HG02943 (cell line): Measurements from ENCODE around the gene LEMD1.
"Not testable (repeated sequence)": the region's sequence is repeated elsewhere in the genome, so short reads cannot be mapped to it uniquely, and the experiment has no call there.

Experiments
- ATAC-seq: cut with Tn5 transposase; IDR thresholded peaks from one replicate; pipeline ENCODE4 v1.9.1; 2021; ENCODE audit warnings: mild to moderate bottlenecking, low read depth, moderate library complexity; ENCODE audit not compliant: unreplicated experiment

The LEMD1 gene

GRCh38 chr1:205447457-205448341, 25.8 kb upstream of the LEMD1 start:
- no peak for ATAC-seq

GRCh38 chr1:205446828-205447227, 25.0 kb upstream of the LEMD1 start:
- ATAC-seq, result no peak

GRCh38 chr1:205445646-205445935, 23.7 kb upstream of the LEMD1 start:
- no peak for ATAC-seq

DNA sequence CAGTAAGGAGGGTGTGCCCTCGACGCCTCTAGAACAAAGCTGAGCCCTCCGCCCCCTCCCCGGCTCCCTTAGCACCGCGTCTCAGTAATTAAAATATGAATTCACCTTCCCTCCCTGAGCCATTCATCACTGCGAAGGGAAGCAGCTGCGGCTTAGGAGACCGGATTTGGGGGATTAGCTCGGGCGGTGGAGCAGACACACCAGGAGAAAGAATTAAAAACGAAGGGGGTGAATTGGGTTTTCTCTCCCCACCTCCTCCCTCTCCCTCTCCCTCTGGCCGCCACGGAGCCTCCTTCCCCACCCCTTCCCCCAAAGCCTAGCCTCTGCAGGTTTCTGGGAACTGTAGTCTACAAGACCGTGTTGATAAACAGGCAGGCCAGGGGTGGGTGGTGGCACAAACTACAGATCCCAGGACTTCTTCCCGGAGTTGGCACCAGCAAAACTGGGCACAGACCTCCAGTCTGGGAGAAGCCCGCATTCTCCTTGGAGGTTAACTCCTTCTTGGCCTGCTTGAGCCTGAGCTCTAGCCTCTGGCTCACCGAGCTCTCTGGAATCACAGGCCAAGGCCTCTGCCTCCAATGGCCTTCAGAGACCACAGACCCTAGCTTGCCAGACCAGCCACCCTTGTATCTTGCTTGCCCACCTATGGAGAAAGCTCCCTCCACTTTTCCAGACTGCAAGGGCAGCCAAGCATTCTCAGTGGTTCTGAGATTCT, 23.2 kb upstream of the LEMD1 start:
- ATAC-seq, result no peak

- no peak for ATAC-seq
These were observed 22.6 kb upstream of the LEMD1 start for GRCh38 chr1:205444300-205444930.

- no peak for ATAC-seq
These were observed 21.9 kb upstream of the LEMD1 start for GRCh38 chr1:205443585-205444299.

- ATAC-seq, result no peak
These were observed 20.3 kb upstream of the LEMD1 start for GRCh38 chr1:205442051-205442725.

- ATAC-seq, result no peak
These were observed 19.8 kb upstream of the LEMD1 start for GRCh38 chr1:205441716-205442050.

DNA sequence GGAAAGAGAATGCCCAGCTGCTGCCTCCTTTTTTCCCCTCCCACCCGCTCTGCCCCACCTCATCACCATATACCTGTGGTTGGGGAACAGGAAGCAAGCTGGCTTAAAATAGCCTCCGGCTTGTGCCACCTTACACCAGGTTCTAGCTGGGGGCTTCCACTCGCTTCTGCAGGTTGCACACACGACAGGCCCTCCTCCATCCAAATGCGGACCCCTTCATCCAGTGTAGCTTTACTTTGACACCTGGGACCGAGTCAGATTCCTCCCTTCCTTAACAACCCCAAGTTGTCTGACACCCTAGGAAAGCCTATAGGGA, 19.4 kb upstream of the LEMD1 start:
- ATAC-seq, result no peak

GRCh38 chr1:205440476-205441317, 18.8 kb upstream of the LEMD1 start:
- ATAC-seq, result no peak

DNA sequence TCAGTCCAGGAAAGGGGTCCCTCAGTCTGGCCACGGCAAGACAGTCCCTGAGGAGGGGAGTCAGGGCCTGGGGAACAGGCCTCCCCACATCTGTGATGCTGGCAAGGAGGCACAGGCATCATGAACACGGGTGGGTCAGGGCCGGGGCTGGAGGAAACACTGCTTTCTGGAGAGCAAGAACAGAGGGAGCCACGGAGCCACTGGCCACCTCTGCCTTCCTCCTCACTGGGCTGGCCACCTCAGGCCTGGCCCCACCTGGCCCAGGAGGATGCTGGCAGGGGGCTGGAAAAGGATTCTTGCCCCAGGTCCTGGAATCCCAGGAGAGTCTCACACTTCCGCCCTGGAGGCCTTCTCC, 18.2 kb upstream of the LEMD1 start:
- ATAC-seq, result no peak

DNA sequence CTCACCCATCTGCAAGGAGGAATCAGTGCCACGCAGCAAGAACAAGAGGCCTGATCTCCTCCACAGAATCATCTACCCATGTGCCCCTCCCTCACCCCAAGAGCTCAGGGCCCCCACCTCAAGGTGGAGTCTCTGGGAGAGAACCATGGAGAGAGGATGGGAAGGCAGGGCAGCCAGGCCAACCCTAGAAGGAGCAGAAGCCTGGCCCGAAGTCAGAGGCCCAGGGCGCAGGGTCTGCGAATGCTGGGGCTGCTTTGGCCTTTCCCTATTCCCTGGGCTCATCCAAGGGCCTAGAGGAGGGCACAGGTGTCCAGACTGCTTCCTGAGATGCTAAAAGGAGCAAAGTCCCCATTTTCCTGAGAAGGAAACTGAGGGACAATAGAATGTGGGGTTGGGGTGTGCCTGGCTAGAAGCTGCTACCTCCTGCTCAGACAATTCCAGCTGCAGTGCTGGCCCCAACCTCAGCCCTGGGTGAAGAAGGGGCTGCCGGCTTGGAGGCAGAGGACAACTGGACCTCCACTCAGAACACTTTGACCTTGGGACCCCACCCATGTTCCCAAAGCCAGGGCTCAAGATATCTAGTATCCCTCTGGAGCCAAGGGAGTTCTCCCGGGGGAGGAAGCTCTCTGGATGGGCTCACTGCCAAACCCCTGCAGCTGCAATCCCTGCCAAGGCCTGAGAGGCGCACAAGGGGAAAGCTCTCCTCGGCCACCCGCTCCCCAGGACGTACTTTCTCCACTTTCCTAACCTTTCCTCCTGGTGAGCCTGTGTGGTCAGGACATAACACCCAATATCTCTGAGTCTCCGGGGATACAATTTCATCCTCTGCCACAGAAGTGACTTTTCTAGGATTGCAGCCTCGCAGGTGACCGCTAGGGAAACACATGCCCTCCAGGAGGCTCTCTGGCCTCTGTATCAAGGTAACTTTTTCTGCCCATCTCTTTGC, 16.6 kb upstream of the LEMD1 start:
- no peak for ATAC-seq

DNA sequence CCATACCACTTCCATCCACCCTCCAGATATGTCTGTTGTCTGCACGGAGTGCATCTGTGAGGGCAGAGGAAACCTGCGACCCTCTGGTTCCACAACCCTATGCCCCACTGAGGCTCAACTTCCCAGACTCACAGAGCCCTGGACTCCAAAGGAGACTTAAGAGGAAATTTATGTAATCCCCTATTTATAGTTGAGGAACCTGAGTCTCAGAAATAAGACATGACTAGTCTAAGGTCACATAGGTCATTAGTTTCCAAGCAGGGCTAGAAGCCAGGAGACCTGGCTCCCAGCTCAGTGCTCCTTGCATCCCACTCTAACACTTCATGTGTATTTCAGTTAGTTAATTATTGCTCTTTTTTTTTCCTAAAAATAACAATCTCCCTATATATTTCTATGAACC, 15.7 kb upstream of the LEMD1 start:
- ATAC-seq, result no peak

DNA sequence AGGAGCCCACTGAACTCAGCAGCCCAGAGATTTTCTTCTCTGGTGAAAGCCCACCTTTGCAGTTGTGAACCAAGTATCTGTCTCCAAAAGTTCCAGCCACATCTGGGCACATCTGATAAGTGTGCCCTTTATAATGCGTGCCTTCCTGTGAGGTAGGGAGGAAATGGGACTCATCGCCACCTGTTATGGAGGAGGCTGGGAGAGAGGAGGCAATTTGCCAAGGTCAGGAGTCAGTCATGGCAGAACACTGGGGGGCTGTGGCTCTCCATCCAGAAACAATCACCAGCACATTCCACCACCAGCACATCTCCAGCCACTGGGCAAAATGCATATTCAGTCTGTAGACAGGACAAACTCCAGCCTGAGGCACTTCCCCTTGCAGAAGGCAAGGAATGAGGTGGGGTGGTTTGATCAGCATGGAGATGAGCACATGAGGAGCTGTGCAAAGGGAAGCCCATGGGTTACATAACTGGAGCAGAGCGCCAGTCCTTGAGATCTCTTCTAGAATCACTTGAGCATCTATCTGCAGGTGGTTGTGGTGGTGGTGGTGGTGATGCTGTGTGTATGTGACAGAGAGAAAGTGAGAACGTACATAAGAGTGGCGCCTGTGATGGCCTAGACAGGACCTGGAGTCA, 15.0 kb upstream of the LEMD1 start:
- ATAC-seq, result no peak

DNA sequence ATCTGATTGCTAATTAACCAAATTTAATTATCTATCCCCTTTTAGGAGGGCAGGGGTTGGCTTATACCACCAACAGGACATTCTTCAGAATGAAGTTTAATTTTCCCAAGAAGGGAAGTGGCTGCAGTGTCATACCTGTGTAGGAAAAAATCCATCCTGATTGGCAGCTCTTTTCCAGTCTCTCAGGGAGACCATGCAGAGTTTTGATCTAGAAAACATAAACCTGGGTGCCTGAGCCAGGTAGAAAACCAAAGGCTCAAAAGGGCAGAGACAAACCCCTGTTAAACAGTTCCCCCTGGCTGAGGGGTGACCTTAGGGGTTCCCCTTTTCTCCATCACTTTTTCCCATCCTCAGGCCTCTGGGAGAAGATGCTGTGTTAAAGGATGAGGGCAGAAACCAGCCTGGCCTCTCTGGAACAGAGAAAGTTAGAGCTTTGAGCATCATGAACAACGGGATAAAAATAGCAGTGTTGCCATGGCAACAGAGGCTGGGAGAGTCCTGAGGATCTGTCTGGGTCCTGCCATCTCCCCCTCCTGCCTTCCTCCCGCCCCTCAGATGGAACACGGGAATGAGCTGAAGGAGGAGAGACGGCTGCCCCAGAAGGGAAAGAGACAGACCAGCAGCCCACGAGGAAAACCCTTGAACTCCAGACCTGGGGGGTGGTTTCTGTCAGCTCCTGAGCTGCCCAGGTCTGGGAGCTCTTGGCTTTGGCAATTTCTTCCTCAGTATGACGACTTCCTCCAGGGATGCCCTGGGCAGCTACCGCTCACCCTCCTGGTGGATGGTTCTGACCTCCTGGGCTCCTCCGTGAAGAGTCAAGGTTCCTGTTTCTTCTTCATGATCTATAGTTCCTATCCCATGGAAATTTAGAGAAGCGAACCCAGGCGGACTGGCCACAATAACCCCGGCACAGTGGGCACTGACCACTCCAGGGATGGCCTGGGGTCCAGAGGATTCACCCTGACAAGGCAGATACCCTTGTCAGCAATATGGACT, 14.0 kb upstream of the LEMD1 start:
- ATAC-seq, result no peak

DNA sequence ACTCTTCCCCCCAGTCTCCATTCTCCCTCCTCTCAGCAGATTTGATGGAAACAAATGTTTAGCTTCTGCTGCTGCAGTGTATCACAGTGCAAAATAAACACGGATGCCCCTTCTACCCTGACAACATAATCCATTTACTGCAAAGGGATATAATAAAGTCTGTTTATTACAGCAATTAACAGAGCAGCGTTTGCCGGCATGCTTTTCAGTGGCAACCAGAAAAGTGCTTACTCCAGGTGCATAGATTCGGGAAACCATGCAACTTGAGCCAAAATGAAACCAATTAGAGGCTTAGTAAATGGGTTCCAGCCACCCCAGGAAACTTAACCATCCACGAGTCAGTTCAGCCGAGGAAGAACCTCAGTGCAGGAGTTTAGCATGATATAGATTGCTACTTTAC, 12.9 kb upstream of the LEMD1 start:
- no peak for ATAC-seq

- ATAC-seq, result not testable (repeated sequence)
These were observed 10.8 kb upstream of the LEMD1 start for GRCh38 chr1:205432692-205433091.
